ENCODE results near the gene NPVF.

GRCh38 chr7:25196132-25196896 is 32.0 kb downstream of the NPVF start:
- no peak for TF ChIP-seq EGR1 (IDR thresholded peaks at IDR 0.05)
- no peak for TF ChIP-seq EP300 (IDR thresholded peaks at IDR 0.05; ENCODE audit: borderline replicate concordance)
- no peak for TF ChIP-seq TAF1 (IDR thresholded peaks at IDR 0.05; ENCODE audit: low read depth)
- TF ChIP-seq REST (IDR thresholded peaks at IDR 0.05; ENCODE audit: low read depth): no peak
- TF ChIP-seq CEBPB (IDR thresholded peaks at IDR 0.05): no peak
- TF ChIP-seq USF1 (IDR thresholded peaks at IDR 0.05): no peak
- no peak for TF ChIP-seq MAX (IDR thresholded peaks at IDR 0.05)
- TF ChIP-seq RAD21 (IDR thresholded peaks at IDR 0.05; ENCODE audit: low read depth): no peak
- TF ChIP-seq TEAD4 (IDR thresholded peaks at IDR 0.05): no peak
- TF ChIP-seq YY1 (IDR thresholded peaks at IDR 0.05; ENCODE audit: low read depth): no peak
- no peak for TF ChIP-seq NFIC (IDR thresholded peaks at IDR 0.05)
- TF ChIP-seq FOXM1 (IDR thresholded peaks at IDR 0.05; ENCODE audit: borderline replicate concordance, low read depth): no peak
